GM23338 (cell line): Measurements from ENCODE around the gene RAD18. TPM values are rescaled to one million over a fixed set of nuclear protein-coding genes. Genes with fewer than 3 reads are reported as not detected.

ENCODE experiments used
- ATAC-seq: fragments of 200-7000 bp; cut with Tn5 transposase; 3 replicates; pipeline ENCODE4 v1.9.1; 2020
- DNase-seq: peaks from one replicate; pipeline ENCODE4 v3.0.0-alpha.2; 2015; ENCODE audit warnings: low spot score
- H2AFZ ChIP-seq: fragments of 200-600 bp; sonication (generic); 2 replicates; pipeline ENCODE4 v1.8.0; 2016; ENCODE audit warnings: antibody characterized with exemption, mild to moderate bottlenecking, moderate library complexity
- H3F3A ChIP-seq: fragments of 200-600 bp; sonication (generic); replicated peaks from 2 replicates; pipeline ENCODE4 v1.8.0; 2017; ENCODE audit warnings: antibody characterized with exemption, mixed run types, low read depth
- H3K27ac ChIP-seq: fragments of 200-600 bp; sonication (generic); 2 replicates; pipeline ENCODE4 v1.6.1; 2016; ENCODE audit warnings: low read depth
- H3K27me3 ChIP-seq: fragments of 200-600 bp; sonication (generic); 2 replicates; pipeline ENCODE4 v1.8.0; 2016; ENCODE audit warnings: mild to moderate bottlenecking, mixed run types, moderate library complexity; ENCODE audit not compliant: insufficient read depth
- H3K36me3 ChIP-seq: fragments of 200-600 bp; sonication (generic); 2 replicates; pipeline ENCODE4 v1.8.0; 2016; ENCODE audit warnings: mild to moderate bottlenecking; ENCODE audit not compliant: insufficient read depth
- H3K4me1 ChIP-seq: fragments of 200-600 bp; sonication (generic); 2 replicates; pipeline ENCODE4 v1.8.0; 2016; ENCODE audit warnings: mild to moderate bottlenecking, moderate library complexity; ENCODE audit not compliant: insufficient read depth
- H3K4me2 ChIP-seq: fragments of 200-600 bp; sonication (generic); 2 replicates; pipeline ENCODE4 v1.7.1; 2017; ENCODE audit warnings: mixed run types
- H3K4me3 ChIP-seq: fragments of 200-600 bp; sonication (generic); 2 replicates; pipeline ENCODE4 v1.6.1; 2016; ENCODE audit warnings: mixed run types
- H3K79me2 ChIP-seq: fragments of 200-600 bp; sonication (generic); replicated peaks from 2 replicates; pipeline ENCODE4 v1.8.0; 2017; ENCODE audit warnings: mild to moderate bottlenecking; ENCODE audit not compliant: insufficient read depth
- H3K9me2 ChIP-seq: fragments of 200-600 bp; sonication (generic); 2 replicates; pipeline ENCODE4 v1.8.0; 2017; ENCODE audit not compliant: insufficient read depth
- H4K20me1 ChIP-seq: fragments of 200-600 bp; sonication (generic); replicated peaks from 2 replicates; pipeline ENCODE4 v1.8.0; 2017; ENCODE audit warnings: mild to moderate bottlenecking; ENCODE audit not compliant: insufficient read depth
- H3K27ac Mint-ChIP-seq: 2 replicates; pipeline ENCODE4 v1.8.0; 2020; ENCODE audit warnings: inconsistent platforms, mild to moderate bottlenecking, moderate library complexity, mixed read lengths
- H3K27me3 Mint-ChIP-seq: 3 replicates; pipeline ENCODE4 v1.8.0; 2022; ENCODE audit warnings: low read depth, mild to moderate bottlenecking, moderate library complexity, mixed read lengths, inconsistent platforms; ENCODE audit not compliant: insufficient read depth, poor library complexity
- H3K36me3 Mint-ChIP-seq: 3 replicates; pipeline ENCODE4 v1.8.0; 2021; ENCODE audit warnings: low read depth, mild to moderate bottlenecking, inconsistent platforms, moderate library complexity, mixed read lengths
- H3K4me1 Mint-ChIP-seq: 3 replicates; pipeline ENCODE4 v1.8.0; 2020; ENCODE audit warnings: mild to moderate bottlenecking, inconsistent platforms, mixed read lengths
- H3K4me3 Mint-ChIP-seq: 3 replicates; pipeline ENCODE4 v1.8.0; 2021; ENCODE audit warnings: moderate library complexity, mild to moderate bottlenecking, inconsistent platforms, mixed read lengths
- H3K9me3 Mint-ChIP-seq: 3 replicates; pipeline ENCODE4 v1.8.0; 2020; ENCODE audit warnings: moderate library complexity, mild to moderate bottlenecking, inconsistent platforms, mixed read lengths
- CREB1 ChIP-seq: fragments of 250-450 bp; sonication (Bioruptor Pico); IDR thresholded peaks from 2 replicates; pipeline ENCODE4 v1.5.0; 2020; ENCODE audit warnings: low read depth, mild to moderate bottlenecking, moderate library complexity
- ETS1 ChIP-seq: IDR thresholded peaks from 2 replicates; pipeline ENCODE4 v1.6.1; 2016; ENCODE audit warnings: antibody characterized with exemption
- EZH2 ChIP-seq: fragments of 200-600 bp; sonication (generic); IDR thresholded peaks from one replicate; pipeline ENCODE4 v1.8.0; 2017; ENCODE audit warnings: antibody characterized with exemption, mild to moderate bottlenecking, low read depth; ENCODE audit not compliant: unreplicated experiment
- EZH2phosphoT487 ChIP-seq: fragments of 200-600 bp; sonication (generic); IDR thresholded peaks from one replicate; pipeline ENCODE4 v1.8.1; 2018; ENCODE audit warnings: antibody characterized with exemption; ENCODE audit not compliant: unreplicated experiment
- JUNB ChIP-seq: IDR thresholded peaks from one replicate; pipeline ENCODE4 v1.6.1; 2016; ENCODE audit warnings: antibody characterized with exemption; ENCODE audit not compliant: unreplicated experiment
- NANOG ChIP-seq: IDR thresholded peaks from 2 replicates; pipeline ENCODE4 v1.6.1; 2016; ENCODE audit warnings: antibody characterized with exemption, borderline replicate concordance
- POLR2AphosphoS5 ChIP-seq: IDR thresholded peaks from 2 replicates; pipeline ENCODE4 v1.6.1; 2016; ENCODE audit warnings: antibody characterized with exemption, low read depth
- REST ChIP-seq: IDR thresholded peaks from one replicate; pipeline ENCODE4 v1.6.1; 2018; ENCODE audit warnings: antibody characterized with exemption; ENCODE audit not compliant: unreplicated experiment
- STAT1 ChIP-seq: IDR thresholded peaks from one replicate; pipeline ENCODE4 v1.6.1; 2016; ENCODE audit warnings: antibody characterized with exemption; ENCODE audit not compliant: unreplicated experiment
- ZNF114 ChIP-seq: fragments of 250-450 bp; sonication (Bioruptor Pico); IDR thresholded peaks from 2 replicates; pipeline ENCODE4 v1.5.0; 2020; ENCODE audit warnings: mild to moderate bottlenecking, moderate library complexity
- ZNF331 ChIP-seq: fragments of 250-450 bp; sonication (Bioruptor Pico); IDR thresholded peaks from 2 replicates; pipeline ENCODE4 v1.5.0; 2020; ENCODE audit warnings: low read depth, mild to moderate bottlenecking, moderate library complexity
- ZNF462 ChIP-seq: fragments of 250-450 bp; sonication (Bioruptor Pico); IDR thresholded peaks from 2 replicates; pipeline ENCODE4 v1.5.0; 2020; ENCODE audit warnings: mild to moderate bottlenecking, moderate library complexity
- polyA plus RNA-seq: library from polyadenylated mRNA; unstranded; fragments of >200 nt; fragmentation: Nextera tagmentation; extraction: Ambion mirVana; gene quantifications from 2 replicates; pipeline ENCODE4 v1.2.1, GENCODE V29; 2016
- total RNA-seq: library from RNA; depleted of rRNA; stranded (reverse); fragments of >200 nt; shearing (Covaris generic); gene quantifications from 2 replicates; pipeline ENCODE4 v1.2.3, GENCODE V29; 2014
- TF ChIP-seq, protein P1 (sequence below), 2 experiments: fragments of 200-600 bp in 1 of 2; sonication (generic) in 1 of 2; conservative IDR thresholded peaks; 2 replicates each; pipeline versions ENCODE4 v1.5.1 to v1.6.1; 2016 to 2017; ENCODE audit warnings: antibody characterized with exemption in 2 of 2, low read depth in 2 of 2, mild to moderate bottlenecking in 2 of 2, moderate library complexity in 1 of 2

RAD18 gene
- total and polyA plus RNA-seq, 2 experiments from 2014 or later = 25.4 to 40.1 TPM

- H3F3A ChIP-seq = no peaks in the 10 kb centered on the region
- peak; percentile 71 for ATAC-seq
- no peak overlapping the region for H3K27ac ChIP-seq
- no peaks in the 10 kb centered on the region for H3K27me3 ChIP-seq
- H3K4me1 Mint-ChIP-seq = peaks cover 6% of the 10 kb centered on the region; the same call in 1 of the 3 replicates
- peaks cover 10% of the 10 kb centered on the region; the same call in 1 of the 2 replicates for H3K9me2 ChIP-seq
- peaks cover 5% of the 10 kb centered on the region for H3K27me3 Mint-ChIP-seq
- peak; percentile 31 for DNase-seq
- no peak overlapping the region for H3K4me2 ChIP-seq
- no peak for TF ChIP-seq POLR2AphosphoS5
- no peak for TF ChIP-seq EZH2phosphoT487
- TF ChIP-seq ETS1 = no peak
- TF ChIP-seq REST = no peak
- no peak for TF ChIP-seq ZNF331
- no peak for TF ChIP-seq EZH2
- TF ChIP-seq NANOG = no peak
- no peak for TF ChIP-seq JUNB
- TF ChIP-seq ZNF462 = no peak
- no peak for TF ChIP-seq CREB1
- TF ChIP-seq, protein P1, sequence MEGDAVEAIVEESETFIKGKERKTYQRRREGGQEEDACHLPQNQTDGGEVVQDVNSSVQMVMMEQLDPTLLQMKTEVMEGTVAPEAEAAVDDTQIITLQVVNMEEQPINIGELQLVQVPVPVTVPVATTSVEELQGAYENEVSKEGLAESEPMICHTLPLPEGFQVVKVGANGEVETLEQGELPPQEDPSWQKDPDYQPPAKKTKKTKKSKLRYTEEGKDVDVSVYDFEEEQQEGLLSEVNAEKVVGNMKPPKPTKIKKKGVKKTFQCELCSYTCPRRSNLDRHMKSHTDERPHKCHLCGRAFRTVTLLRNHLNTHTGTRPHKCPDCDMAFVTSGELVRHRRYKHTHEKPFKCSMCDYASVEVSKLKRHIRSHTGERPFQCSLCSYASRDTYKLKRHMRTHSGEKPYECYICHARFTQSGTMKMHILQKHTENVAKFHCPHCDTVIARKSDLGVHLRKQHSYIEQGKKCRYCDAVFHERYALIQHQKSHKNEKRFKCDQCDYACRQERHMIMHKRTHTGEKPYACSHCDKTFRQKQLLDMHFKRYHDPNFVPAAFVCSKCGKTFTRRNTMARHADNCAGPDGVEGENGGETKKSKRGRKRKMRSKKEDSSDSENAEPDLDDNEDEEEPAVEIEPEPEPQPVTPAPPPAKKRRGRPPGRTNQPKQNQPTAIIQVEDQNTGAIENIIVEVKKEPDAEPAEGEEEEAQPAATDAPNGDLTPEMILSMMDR (conservative IDR thresholded peaks at IDR 0.05; ENCODE audit: low read depth in 2 of 2) = no peak
- TF ChIP-seq STAT1 = no peak
- no peak for TF ChIP-seq ZNF114 (CRISPR knock-in tag)
- H3K79me2 ChIP-seq = no peaks in the 10 kb centered on the region
- H3K36me3 Mint-ChIP-seq = no peaks in the 10 kb centered on the region
- no peaks in the 10 kb centered on the region for H3K4me1 ChIP-seq
- H3K9me3 Mint-ChIP-seq = peaks cover 3% of the 10 kb centered on the region; the same call in 2 of the 3 replicates
- H3K4me3 Mint-ChIP-seq = no peak overlapping the region; the same call in 2 of the 3 replicates
- no peak overlapping the region for H3K27ac Mint-ChIP-seq
- H2AFZ ChIP-seq = peak overlapping the region; percentile 47; the same call in 1 of the 2 replicates
- H3K4me3 ChIP-seq = no peak overlapping the region
- no peaks in the 10 kb centered on the region for H4K20me1 ChIP-seq
- no peaks in the 10 kb centered on the region for H3K36me3 ChIP-seq
Measured at GRCh38 chr3:8975081-8976020, 12.1 kb upstream of the RAD18 start.
